Cardiac fibroblast (primary cell): ENCODE data around the gene NAIF1.
"Not testable (repeated sequence)": the region's sequence is repeated elsewhere in the genome, so short reads cannot be mapped to it uniquely, and the experiment has no call there.

Experiments
- DNase-seq, 2 donors: peaks; one replicate each; pipeline versions ENCODE4 v3.0.0 to v3.0.0-alpha.2; 2010; ENCODE audit warnings: low read depth in 2 of 2
- H3K4me3 ChIP-seq, 2 donors: replicated peaks in 1 of 2; 1 replicate in 1 of 2; 2 replicates in 1 of 2; pipeline ENCODE4 v1.5.1; 2011; ENCODE audit warnings: low read depth in 2 of 2, low read length in 2 of 2, mild to moderate bottlenecking in 2 of 2, moderate library complexity in 1 of 2
- TF ChIP-seq, protein P1 (sequence below): IDR thresholded peaks from one replicate; pipeline ENCODE4 v1.5.1; 2011; ENCODE audit warnings: low read depth, mild to moderate bottlenecking, low read length, inconsistent platforms

Gene NAIF1

DNA sequence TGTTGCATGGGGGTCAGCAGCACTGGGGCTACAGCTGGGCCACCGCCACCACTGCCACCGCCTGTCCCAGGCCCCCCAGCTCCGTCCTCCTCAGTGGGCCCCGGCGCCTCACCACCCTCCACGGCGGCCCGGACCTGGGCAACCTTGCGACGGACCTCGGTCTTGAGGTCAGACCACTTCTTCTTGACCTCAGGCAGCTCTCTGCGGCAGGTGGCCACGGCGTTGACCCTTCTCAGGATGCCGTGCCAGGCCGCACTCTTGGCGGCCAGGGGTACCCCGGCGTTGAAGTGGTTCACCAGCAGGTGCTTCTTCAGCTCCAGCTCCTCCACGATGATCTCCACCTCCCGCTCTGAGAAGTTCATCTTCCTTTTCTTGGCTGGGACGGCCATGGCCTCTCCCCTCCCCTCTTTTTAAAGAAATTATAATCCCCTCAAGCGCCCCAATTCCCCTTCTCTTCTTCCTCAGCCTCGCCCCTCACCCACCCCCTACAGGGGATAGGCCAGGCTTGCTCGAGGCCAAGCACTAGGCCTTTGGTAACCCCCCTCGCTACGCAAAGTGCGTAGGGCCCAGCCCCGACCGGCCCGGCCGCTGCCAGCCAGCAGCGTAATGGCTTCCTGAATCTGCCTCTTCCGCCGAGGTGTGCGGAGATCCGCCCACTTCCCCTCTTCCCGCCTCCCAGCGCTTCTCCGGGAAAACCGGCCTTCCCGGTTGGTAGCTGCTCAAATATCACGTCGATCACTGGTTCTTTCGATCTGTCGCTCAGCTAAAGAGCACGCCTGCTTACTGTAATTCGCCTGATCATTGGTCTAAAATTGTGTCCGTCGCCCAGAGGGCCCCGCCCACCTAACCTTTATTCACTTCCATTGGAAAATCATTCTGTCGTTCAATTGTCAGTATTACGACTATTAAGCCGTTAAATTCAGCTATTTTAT, at the start of gene NAIF1:
NAIF1 (minus strand) TSS at position 608 of the 932 bp plus-strand sequence; CDS start at position 389, 219 bp downstream.
- peak within 1 kb of the TSS; percentile 73 to 83 for H3K4me3 ChIP-seq
- DNase-seq: peak; percentile 100
- TF ChIP-seq, protein P1, sequence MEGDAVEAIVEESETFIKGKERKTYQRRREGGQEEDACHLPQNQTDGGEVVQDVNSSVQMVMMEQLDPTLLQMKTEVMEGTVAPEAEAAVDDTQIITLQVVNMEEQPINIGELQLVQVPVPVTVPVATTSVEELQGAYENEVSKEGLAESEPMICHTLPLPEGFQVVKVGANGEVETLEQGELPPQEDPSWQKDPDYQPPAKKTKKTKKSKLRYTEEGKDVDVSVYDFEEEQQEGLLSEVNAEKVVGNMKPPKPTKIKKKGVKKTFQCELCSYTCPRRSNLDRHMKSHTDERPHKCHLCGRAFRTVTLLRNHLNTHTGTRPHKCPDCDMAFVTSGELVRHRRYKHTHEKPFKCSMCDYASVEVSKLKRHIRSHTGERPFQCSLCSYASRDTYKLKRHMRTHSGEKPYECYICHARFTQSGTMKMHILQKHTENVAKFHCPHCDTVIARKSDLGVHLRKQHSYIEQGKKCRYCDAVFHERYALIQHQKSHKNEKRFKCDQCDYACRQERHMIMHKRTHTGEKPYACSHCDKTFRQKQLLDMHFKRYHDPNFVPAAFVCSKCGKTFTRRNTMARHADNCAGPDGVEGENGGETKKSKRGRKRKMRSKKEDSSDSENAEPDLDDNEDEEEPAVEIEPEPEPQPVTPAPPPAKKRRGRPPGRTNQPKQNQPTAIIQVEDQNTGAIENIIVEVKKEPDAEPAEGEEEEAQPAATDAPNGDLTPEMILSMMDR: no peak

- no peak for DNase-seq
- TF ChIP-seq, protein P1: no peak
- no peak overlapping the region for H3K4me3 ChIP-seq
Observed at GRCh38 chr9:128116104-128117083, 49.3 kb upstream of the NAIF1 start.

GRCh38 chr9:128115187-128116103, 48.3 kb upstream of the NAIF1 start:
- TF ChIP-seq, protein P1: no peak
- no peak overlapping the region for H3K4me3 ChIP-seq
- DNase-seq: no peak

- H3K4me3 ChIP-seq: no peak overlapping the region
- TF ChIP-seq, protein P1: no peak
- no peak for DNase-seq
Observed at GRCh38 chr9:128114326-128115186, 47.4 kb upstream of the NAIF1 start.

DNA sequence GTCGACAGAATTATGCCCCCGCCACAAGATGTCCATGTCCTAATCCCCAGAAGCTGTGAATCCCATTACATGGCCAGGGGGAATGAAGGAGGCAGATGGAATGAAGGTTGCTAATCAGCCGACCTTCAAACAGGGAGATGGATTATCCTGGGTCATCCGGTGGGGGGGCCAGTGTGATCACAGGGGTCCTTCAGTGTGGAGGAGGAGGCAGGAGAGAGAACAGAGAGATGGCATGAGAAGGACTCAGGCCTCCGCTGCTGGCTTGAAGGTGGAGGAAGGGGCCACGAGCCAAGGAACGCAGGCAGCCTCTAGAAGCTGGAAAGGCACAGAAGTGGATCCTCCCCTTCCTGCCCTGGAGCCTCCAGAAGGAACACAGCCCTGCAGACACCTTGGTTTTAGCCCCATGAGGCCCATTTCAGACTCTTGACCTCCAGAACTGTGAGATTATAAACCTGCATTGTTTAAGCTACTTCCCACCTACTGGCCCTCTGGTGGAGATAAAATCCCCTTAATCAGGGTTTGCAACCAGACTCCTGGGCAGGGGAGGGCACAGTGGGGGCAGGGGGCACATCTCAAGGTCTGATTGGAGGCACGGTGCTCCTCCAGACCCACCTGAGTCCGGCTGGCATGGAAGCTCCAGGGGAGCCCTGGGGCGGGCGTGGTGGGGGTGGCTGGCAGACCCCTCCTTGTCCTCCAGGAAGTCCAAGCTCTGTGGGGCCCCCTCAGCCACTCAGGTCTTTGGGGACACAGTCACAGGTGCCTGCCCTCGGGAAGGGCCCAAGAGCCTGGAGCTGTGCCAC, 46.6 kb upstream of the NAIF1 start:
- no peak for DNase-seq
- no peak overlapping the region for H3K4me3 ChIP-seq
- TF ChIP-seq, protein P1: no peak

- DNase-seq, H3K4me3 ChIP-seq: not testable (repeated sequence)
Observed at GRCh38 chr9:128111726-128112125, 44.6 kb upstream of the NAIF1 start.
